ENCODE measurements around the gene SF3B3. TPM values are rescaled to one million over a fixed set of nuclear protein-coding genes. Genes with fewer than 3 reads are reported as not detected.

Gene SF3B3
- total and polyA plus RNA-seq, 2 donors (not counting 3 experiments of a cell fraction or from before 2014, with no cell fraction given) = 167 to 324 TPM

DNA sequence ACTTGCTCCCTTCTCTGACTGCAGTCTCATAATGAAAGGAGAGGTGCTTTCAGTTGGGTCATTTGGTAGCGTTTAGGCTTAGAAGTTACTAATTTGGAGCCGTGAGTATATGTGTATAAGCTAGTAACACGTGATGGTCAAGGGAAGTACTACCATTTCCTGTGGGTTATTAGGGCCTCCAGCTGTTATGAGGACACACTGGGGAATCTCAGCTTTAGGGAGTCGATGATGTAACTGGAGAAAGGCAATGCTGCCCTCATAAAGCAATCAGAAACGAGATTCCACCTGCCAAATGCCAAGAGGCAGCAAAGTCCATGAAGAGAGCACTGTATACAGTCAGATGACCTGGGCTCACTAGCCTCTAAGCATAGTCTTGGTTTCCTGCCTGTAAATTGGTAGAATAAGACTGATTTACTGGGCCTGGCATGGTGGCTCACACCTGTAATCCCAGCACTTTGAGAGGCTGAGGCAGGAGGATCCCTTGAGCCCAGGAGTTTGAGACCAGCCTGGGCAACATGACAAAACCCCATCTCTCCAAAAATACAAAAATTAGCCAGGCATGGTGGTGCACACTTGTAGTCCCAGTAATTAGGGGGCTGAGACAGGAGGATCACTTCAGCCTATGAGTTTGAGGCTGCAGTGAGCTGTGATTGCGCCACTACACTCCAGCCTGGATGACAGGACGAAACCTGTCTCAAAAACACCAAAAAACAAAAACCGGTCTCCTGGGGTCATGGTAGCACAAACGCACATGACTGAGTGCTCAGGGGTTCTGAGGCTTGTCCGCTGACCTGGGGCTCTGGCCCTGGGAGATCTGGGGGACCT, 53.0 kb downstream of the SF3B3 start:
- Histone ChIP-seq H3K36me3 (ENCODE audit: control insufficient read depth in 2 of 2, extremely low read depth in 1 of 2, insufficient read depth in 2 of 2, low read length in 2 of 2) (peaks cover 3 to 9% of the 10 kb centered on the region in 2 experiments), H3K9ac (replicated peaks; ENCODE audit: extremely low read depth, insufficient read depth, low read length) (no peak overlapping the region), H3K9me3 (replicated peaks; ENCODE audit: control insufficient read depth, insufficient read depth, low read length) (no peaks in the 10 kb centered on the region), H3K27me3 (ENCODE audit: control insufficient read depth in 2 of 2, insufficient read depth in 2 of 2, low read length in 2 of 2) (no peaks in the 10 kb centered on the region), H3K4me3 (replicated peaks in 1 of 3; ENCODE audit: insufficient read depth in 1 of 3, low read depth in 1 of 3, low read length in 3 of 3) (no peak overlapping the region), H2AFZ (ENCODE audit: low read depth, low read length) (no peak overlapping the region), H3K79me2 (ENCODE audit: control insufficient read depth, insufficient read depth, low read length) (peaks cover 4% of the 10 kb centered on the region), H4K20me1 (replicated peaks; ENCODE audit: control insufficient read depth, extremely low read depth, insufficient read depth, low read length) (no peaks in the 10 kb centered on the region), H3K4me2 (ENCODE audit: insufficient read depth, low read length) (peak overlapping the region; percentile 14), H3K27ac (ENCODE audit: insufficient read depth, low read depth, low read length) (peak overlapping the region; percentile 41), H3K9me1 (replicated peaks; ENCODE audit: control insufficient read depth, extremely low read depth, insufficient read depth, low read length) (no peaks in the 10 kb centered on the region), H3K4me1 (ENCODE audit: control insufficient read depth, extremely low read depth, insufficient read depth, low read length) (peaks cover 55% of the 10 kb centered on the region)
- TF ChIP-seq EZH2 (IDR thresholded peaks at IDR 0.05; ENCODE audit: borderline replicate concordance, low read depth, low read length, severe bottlenecking) (no peak), POLR2AphosphoS5 (IDR thresholded peaks at IDR 0.05; ENCODE audit: insufficient read depth, low read depth, low read length) (peak; percentile 53), POLR2A (IDR thresholded peaks at IDR 0.05; ENCODE audit: low read depth, low read length) (peak; percentile 47)
- TF ChIP-seq, protein P1, sequence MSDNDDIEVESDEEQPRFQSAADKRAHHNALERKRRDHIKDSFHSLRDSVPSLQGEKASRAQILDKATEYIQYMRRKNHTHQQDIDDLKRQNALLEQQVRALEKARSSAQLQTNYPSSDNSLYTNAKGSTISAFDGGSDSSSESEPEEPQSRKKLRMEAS (IDR thresholded peaks at IDR 0.05; ENCODE audit: insufficient read depth, insufficient read length) = peak; percentile 57
- DNase-seq (ENCODE audit: low read depth, low spot score) (peak; percentile 85), FAIRE-seq (peak; percentile 47)
- POLR2A ChIA-PET = no interaction called here
- BruUV-seq (replicated peaks) = no TSS peak
- dilution Hi-C loops (cut with MboI; ENCODE audit: extremely low pct_ligation_motif_present, low sequenced_read_pairs) = no loop called here
- intact Hi-C loops (cut with micrococcal nuclease) = loop anchor here (10.0 kb wide), 1 partner anchor 198 kb away; no protein-coding TSS in a partner anchor
- CTCF ChIA-PET = interaction anchor here (0.7 to 1.8 kb wide), 6 partner anchors 10 to 77 kb away, joined by 3 to 6 read pairs (median 5); no protein-coding TSS in a partner anchor

DNA sequence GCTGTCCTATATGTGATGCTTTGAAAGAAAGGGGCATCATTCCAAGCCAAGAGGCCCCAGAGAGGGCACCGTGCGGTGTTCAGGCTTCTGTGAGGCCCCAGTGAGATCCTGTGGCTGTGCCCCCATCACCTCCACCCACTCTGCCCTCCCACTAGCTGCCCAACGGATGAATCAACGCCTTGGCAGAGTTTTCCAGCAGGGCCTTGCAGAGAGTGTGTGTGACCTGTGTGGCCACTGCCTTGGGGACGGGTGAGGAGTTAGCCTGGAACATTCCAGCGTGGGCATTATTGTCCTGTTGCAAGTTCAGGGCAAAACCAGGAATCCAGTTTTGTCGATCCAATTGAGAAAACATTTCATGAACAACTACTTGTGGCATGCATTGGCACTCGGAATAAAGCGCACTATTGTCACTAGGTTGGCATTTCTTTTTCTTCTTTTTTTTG, 53.7 kb downstream of the SF3B3 start:
- Histone ChIP-seq H2AFZ (ENCODE audit: low read depth, low read length) (no peak overlapping the region), H3K27ac (ENCODE audit: insufficient read depth, low read depth, low read length) (peak overlapping the region; percentile 41), H3K9me1 (replicated peaks; ENCODE audit: control insufficient read depth, extremely low read depth, insufficient read depth, low read length) (no peaks in the 10 kb centered on the region), H3K9ac (replicated peaks; ENCODE audit: extremely low read depth, insufficient read depth, low read length) (no peak overlapping the region), H3K9me3 (replicated peaks; ENCODE audit: control insufficient read depth, insufficient read depth, low read length) (no peaks in the 10 kb centered on the region), H3K79me2 (ENCODE audit: control insufficient read depth, insufficient read depth, low read length) (peaks cover 4% of the 10 kb centered on the region), H3K4me1 (ENCODE audit: control insufficient read depth, extremely low read depth, insufficient read depth, low read length) (peaks cover 49% of the 10 kb centered on the region), H3K4me2 (ENCODE audit: insufficient read depth, low read length) (no peak overlapping the region), H4K20me1 (replicated peaks; ENCODE audit: control insufficient read depth, extremely low read depth, insufficient read depth, low read length) (no peaks in the 10 kb centered on the region), H3K36me3 (ENCODE audit: control insufficient read depth in 2 of 2, extremely low read depth in 1 of 2, insufficient read depth in 2 of 2, low read length in 2 of 2) (peaks cover 0 to 2% of the 10 kb centered on the region in 2 experiments), H3K27me3 (ENCODE audit: control insufficient read depth in 2 of 2, insufficient read depth in 2 of 2, low read length in 2 of 2) (no peaks in the 10 kb centered on the region), H3K4me3 (replicated peaks in 1 of 3; ENCODE audit: insufficient read depth in 1 of 3, low read depth in 1 of 3, low read length in 3 of 3) (no peak overlapping the region)
- intact Hi-C loops (cut with micrococcal nuclease) (loop anchor here (10.0 kb wide), 1 partner anchor 198 kb away; no protein-coding TSS in a partner anchor), dilution Hi-C loops (cut with MboI; ENCODE audit: extremely low pct_ligation_motif_present, low sequenced_read_pairs) (no loop called here)
- ChIA-PET POLR2A (no interaction called here), CTCF (interaction anchor here (1.4 to 1.8 kb wide), 4 partner anchors 10 to 77 kb away, joined by 5 to 6 read pairs (median 5); no protein-coding TSS in a partner anchor)
- peak; percentile 54 for FAIRE-seq
- TF ChIP-seq POLR2AphosphoS5 (IDR thresholded peaks at IDR 0.05; ENCODE audit: insufficient read depth, low read depth, low read length) (peak; percentile 43), FOS (IDR thresholded peaks at IDR 0.05; ENCODE audit: borderline replicate concordance, insufficient read depth, low read length) (no peak), JUN (IDR thresholded peaks at IDR 0.05; ENCODE audit: borderline replicate concordance, insufficient read depth, insufficient read length, low read depth) (no peak), MYC (IDR thresholded peaks at IDR 0.05; ENCODE audit: low read depth, low read length) (no peak)
- TF ChIP-seq, protein P1 (IDR thresholded peaks at IDR 0.05; ENCODE audit: insufficient read depth, insufficient read length) = no peak
- TF ChIP-seq, protein P2, sequence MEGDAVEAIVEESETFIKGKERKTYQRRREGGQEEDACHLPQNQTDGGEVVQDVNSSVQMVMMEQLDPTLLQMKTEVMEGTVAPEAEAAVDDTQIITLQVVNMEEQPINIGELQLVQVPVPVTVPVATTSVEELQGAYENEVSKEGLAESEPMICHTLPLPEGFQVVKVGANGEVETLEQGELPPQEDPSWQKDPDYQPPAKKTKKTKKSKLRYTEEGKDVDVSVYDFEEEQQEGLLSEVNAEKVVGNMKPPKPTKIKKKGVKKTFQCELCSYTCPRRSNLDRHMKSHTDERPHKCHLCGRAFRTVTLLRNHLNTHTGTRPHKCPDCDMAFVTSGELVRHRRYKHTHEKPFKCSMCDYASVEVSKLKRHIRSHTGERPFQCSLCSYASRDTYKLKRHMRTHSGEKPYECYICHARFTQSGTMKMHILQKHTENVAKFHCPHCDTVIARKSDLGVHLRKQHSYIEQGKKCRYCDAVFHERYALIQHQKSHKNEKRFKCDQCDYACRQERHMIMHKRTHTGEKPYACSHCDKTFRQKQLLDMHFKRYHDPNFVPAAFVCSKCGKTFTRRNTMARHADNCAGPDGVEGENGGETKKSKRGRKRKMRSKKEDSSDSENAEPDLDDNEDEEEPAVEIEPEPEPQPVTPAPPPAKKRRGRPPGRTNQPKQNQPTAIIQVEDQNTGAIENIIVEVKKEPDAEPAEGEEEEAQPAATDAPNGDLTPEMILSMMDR (IDR thresholded peaks at IDR 0.05; ENCODE audit: extremely low read depth in 1 of 2, insufficient read depth in 1 of 2, low read depth in 1 of 2, low read length in 2 of 2) = no peak
- peak; percentile 46 for DNase-seq (ENCODE audit: low read depth, low spot score)
- no TSS peak for BruUV-seq (replicated peaks)

All from endothelial cell of umbilical vein (primary cell).